ENCODE results near the gene SCO1.
A peak's percentile ranks its signal among the peaks of the same experiment; 100 is the strongest.
"Not testable (repeated sequence)": the region's sequence is repeated elsewhere in the genome, so short reads cannot be mapped to it uniquely, and the experiment has no call there.

Gene SCO1

DNA sequence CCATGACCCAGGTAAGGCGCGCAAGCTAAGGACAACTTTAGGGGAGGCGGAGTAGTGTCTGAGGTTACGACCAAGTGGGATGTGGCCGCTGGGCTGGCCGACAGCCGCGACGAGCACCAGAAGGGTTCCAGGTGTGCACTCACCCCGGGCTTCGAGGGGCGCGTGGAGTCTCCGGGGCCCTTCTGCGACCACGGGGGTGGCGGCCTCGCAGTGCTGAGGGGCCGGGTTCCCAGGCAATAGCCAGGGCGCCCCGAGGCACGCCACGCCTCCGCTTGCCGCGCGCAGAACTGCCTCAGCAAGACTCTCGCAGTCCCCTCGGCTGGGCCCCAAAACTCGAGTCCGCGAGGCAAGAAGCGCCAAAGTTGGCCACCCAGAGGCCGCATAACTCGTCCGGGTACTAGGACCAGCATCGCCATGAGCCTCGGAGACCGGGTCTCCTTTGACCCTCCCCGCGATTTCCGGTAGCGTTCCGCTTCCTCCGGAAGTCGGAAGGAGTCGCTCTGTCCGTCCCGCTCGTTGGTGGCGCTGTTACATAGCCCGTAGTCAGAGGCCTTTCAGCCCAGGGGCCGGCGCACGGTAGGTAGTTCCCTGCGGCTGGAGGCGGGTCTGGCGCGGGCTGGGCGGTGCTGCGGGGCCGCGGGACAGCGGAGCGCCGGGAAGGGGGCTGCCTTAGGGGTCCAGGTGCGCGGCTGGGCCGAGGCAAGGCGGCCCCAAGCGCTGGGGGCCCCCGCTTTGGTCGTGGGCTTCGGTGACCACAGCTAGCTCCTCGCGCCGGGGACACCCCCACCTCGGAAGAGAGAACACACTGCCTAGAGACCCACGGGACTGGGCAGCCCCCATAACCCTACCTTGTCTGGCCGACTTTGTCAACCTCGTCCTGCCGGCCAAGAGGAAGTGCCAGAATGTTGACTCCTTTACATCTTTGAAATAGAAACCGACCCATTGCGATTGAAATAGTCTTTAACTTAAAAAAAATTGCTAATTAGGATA lies at the start of gene SCO1, which contains the start of gene ADPRM:
Gene SCO1 (minus strand): TSS at position 442 of the 990 bp plus-strand sequence. CDS start 26 bp downstream, at position 416.
Gene ADPRM (plus strand): TSS at position 503 of the 990 bp plus-strand sequence. CDS start 7,333 bp downstream, outside the sequence.
- peak; percentile 87 for DNase-seq

DNA sequence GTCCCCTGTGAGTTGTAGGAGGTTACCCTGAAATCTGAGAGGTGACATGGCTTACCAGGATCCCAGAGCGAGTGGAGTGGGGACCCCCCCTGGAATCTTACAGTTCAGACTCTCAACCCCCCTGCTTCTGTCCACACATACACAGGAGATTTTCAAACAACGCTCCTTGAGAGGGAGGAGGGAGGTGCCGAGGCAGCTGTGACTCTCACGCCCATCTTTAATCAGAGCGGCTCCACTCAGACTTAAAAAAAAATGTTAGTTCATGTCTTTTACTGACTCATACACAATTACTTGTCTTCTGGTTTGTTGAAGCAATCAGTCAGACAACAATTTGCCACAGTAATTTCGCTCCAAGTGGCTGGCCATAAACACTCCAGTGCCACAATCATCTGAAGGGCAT lies 47.9 kb upstream of the SCO1 start:
- no peak for DNase-seq

DNA sequence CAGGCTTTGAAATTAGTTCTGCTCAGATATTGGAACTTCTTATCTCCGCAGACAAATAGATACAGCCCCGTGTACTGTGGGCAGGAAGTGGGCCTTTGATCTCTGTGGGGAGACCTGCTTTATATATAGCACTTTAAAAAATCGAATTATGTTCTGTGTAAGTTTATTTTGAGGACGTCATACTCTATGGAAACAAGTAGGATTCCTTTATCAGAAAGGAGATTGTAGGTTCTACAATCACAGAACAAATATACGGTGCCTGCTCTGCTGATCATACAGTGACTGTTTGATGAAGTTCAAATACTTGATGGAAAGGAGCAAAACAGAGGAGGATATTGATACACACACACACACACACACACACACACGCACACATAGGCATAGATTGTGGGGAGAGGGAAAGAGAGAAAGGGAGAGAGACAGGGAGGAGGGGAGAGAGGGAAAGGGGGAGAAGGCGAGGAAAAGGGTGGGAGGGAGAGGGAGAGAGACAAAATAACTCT lies 47.2 kb upstream of the SCO1 start:
- no peak for DNase-seq

DNA sequence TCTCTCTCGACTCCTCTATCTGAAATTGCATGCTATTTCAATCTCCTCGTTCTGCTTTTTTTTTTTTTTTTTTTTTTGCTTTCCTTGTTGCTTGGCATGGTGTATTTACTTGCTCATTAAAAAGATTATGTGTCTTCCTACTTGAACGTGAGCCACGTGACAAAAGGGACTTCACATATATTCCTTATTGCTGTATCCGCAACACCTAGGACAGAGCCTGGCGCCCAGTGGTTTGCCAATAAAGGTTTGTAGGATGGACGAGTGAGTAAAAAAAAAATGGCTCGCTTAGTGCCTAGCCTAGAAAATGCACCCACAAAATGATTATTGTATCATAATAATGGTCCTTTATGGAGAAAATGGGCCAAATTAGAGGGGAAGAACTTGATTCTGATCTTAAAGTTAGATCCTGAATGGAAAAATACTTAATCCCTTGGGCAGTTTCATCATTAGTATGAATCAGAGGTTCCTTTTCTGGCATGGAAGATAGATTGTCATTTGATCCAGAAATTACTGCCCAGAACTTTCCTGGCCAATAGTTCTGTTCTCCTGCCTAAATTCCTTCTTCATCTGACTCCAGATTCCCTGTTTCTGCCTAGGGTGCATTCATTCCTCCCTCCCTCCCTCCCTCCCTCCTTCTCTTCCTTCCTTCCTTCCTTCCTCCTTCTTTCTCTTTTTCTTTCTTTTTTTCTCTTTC lies 46.1 kb upstream of the SCO1 start:
- no peak for DNase-seq

DNA sequence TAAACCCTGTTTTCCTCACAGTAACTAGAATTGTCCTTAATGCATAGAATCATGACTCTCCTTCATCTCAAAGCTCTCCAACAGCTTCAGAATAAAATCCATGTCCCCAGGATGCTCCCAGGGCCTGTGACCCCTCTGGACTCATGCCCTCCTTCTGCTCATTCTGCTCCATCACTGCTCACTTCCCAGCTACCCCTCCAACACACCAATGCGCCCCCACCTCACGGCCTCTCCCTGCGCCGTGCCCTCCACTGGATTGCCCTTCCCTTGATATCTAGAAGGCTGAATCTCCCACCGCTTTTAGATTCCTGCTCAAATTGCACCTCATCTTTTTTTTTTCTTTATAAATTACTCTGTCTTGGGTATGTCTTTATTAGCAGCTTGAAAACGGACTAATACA lies 45.1 kb upstream of the SCO1 start:
- no peak for DNase-seq

DNA sequence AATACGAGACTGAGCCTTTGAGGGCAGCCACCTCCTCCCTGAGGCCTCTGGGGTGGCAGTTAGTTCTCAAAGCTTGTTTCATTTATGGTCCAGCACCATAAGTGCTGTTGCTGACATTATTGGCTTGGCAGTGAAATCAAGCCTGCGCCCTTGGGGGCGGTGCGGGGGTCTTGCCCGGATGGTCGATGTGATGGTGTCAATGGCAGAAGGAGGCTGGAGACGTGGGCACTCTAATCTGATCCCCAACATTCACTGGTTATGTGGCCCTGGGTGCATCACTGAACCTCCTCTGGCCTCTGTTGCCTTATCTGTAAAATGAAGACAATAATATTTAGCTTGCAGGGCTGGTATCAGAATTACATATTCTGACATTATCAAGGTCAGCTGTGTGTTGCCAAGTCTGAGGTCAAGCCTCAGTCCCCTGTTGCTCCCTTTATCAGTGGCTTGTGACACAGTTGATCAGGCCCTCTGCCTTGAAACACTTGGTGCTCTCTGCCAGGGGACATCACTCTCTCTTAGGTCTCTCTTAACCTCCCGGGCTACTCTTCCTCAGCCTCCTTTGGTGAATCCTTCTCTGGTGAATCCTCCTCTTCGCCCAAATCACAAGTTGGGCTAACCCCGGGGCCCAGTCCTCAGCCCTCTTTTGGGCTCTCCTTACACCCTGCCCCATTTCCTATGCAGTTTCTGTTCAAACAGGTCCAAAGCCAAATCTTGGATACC lies 44.2 kb upstream of the SCO1 start:
- no peak for DNase-seq

DNA sequence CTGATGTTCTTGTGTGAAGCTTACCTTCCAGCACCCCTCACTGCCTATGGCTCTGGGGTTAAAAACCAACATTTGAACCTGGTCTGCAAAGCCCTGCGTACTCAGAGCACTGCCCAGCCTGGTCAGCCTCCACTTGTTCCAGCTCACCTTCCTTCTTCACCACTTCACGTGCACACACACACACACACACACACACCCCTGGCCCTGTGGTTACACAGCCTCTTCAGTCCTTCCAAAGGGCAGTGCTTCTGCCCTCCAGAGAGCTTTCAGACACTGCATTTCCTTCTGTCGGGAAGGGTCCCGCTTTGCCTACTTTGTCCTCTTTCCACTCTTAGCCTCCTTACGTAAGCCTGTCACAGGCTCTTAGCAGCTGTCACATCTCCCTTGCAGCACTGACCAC lies 42.1 kb upstream of the SCO1 start:
- DNase-seq: no peak

DNA sequence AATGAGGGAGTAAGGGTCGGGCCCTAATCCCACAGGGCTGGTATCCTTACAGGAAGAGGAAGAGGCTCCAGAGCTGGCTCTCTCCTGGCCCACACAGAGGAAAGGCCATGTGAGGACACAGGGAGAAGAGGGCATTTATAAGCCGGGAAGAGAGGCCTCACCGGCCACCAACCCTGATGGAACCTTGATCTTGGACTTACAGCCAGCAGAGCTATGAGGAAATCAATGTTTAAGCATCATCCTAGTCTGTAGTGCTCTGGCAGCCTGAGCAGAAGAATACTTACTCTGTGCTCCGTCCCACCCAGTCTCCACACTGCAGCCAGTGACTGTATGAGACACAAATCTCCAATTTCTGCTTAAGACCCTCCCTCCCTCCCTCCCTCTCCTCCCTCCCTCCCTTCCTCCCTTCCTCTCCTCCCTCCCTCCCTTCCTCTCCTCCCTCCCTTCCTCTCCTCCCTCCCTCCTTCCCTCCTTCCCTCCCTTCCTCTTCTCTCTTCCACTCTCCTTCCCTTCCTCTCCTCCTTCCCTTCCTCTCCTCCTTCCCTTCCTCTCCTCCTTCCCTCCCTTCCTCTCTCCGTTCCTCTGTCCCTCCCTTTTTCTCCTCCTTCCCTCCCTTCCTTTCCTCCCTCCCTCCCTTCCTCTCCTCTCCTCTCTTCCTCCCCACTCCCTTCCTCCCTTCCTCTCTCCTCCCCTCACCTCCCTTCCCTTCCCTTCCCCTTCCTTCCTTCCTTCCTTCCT lies 41.4 kb upstream of the SCO1 start:
- DNase-seq: no peak

DNA sequence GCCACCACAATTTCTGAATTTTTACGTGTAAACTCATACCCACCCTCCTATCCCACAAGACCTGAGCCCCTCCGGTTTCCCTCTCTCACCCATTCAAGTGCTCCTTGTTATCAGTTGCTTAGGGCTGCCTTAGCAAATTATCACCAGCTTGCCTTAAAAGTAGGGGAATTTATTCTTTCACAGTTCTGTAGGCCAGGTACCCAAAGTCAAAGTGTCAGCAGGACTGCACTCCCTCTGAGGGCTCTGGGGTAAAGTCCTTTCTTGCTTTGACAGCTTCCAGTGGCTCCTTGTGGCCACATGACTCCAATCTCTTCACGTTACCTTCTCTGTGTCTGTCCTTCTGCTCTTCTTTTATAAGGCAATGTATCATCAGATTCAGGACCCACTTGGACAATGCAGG lies 40.4 kb upstream of the SCO1 start:
- no peak for DNase-seq

DNA sequence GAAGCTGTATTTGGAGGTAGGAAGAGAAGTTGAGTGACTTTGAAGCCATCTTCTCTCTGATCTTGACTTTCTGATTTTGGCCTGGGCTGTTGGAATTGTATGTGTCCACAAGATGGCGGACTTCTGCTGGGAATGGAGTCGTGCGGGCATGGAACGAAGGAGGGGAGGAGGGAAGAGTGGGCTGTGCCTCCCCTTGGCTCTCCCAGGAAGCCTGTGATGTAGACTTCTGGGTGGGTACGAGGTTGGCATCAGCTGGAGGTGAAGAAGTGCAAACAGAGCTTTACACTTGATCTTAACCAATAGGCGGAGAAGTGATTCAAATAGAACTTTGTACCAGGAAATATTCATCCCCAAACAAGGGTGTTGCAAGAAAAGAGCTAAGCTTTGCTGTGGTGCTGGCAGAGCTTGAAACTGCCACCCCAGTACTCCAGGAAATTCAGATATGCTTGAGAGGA lies 39.9 kb upstream of the SCO1 start:
- peak; percentile 31 for DNase-seq

DNA sequence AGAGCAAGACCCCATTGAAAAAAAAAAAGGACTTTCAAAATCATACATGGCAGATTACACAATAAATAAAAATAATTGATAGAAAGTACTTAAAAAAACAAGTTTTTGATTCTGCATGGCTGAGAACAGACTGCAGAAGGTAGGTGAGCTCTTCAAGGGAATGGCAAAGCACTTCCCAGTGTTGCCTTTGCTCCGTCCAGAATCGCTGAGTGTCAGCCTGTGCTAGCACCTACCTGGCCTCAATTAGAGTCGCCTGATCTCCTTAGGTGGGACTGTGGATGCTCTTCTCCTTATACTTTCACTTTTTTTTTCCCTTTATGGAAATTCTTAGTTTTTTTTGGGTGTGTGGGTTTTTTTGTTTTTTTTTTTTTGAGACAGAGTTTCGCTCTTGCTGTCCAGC lies 38.5 kb upstream of the SCO1 start:
- DNase-seq: no peak

DNA sequence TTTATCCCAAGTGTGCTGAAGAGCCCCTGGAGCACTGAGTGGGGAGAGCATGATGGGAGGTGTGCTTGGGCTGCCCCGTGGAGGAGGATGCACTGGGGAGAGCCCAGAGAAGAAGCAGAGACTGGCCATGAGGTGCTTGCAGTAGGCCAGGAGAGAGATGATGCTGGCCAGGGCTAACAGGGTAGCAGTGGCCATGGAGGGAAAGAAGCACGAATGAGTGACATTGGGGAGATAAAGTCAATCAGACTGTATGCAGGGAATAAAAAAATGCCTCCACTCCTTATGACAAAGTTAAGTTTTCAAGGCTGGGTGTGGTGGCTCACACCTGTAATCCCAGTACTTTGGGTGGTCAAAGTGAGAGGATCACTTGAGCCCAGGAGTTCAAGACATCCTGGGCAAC lies 37.9 kb upstream of the SCO1 start:
- no peak for DNase-seq

DNA sequence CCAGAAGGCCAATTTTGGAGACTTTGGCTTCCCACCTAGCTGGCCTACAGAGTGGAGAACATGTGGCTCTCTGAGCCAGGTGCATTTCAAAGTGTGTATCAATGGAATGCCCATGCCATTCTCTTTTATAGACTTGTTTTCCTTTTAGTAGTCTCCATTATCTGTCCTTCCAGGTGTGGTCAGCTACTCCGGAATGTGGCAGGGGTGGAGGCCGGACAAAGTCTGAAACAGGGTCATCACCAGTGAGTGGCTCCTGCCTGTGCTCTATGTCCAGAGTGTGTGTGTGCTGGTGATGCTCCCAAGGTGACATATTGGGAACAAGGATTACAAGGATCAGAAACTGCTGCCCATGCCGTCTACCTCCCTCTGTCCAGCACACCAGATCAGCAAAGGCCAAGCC lies 36.3 kb upstream of the SCO1 start:
- no peak for DNase-seq

DNA sequence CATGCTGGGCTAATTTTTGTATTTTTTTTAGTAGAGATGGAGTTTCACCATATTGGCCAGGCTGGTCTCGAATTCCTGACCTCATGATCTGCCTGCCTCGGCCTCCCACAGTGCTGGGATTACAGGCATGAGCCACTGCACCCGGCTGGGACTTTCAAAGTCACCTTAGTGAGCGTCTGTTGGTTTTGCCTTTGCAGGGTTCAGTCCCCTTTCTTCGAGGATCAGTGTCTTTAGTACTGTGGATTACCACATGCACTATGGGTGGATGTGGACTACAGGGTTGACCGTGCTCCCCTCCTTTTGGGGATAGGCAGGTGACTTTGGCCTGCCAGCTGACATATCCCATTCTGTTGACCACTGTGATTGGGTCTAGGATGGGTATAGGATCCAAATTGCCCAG lies 34.8 kb upstream of the SCO1 start:
- not testable (repeated sequence) for DNase-seq

DNA sequence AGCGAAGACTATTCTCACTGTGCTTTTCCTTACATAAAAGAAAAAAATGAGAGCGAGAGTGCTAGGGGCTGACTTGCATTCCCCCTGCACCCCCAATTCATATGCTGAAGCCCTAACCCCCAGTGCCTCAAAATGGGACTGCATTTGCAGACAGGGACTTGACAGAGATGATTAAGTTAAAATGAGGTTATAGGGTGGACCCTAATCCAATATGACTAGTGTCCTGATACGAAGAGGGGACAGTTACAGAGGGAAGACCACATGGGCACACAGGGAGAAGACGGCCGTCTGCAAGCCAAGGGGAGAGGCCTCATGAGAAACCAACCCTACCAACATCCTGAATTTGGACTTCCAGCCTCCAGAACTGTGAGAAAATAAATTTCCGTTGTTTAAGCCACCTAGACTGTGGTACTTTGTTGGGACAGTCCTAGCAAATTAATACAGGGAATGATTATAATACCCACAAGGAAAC lies 34.1 kb upstream of the SCO1 start:
- no peak for DNase-seq

DNA sequence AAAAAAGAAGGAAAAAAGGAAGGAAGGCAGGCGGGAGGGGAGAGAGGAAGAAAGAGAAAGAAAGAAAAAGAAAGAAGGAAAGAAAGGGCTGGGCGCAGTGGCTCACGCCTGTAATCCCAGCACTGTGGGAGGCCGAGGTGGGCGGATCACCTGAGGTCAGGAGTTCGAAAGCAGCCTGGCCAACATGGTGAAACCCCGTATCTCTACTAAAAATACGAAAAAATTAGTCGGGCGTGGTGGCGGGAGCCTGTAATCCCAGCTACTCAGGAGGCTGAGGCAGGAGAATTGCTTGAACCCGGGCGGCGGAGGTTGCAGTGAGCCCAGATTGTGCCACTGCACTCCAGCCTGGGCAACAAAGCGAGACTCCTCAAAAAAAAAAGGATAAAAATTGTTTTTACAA lies 32.9 kb upstream of the SCO1 start:
- not testable (repeated sequence) for DNase-seq

DNA sequence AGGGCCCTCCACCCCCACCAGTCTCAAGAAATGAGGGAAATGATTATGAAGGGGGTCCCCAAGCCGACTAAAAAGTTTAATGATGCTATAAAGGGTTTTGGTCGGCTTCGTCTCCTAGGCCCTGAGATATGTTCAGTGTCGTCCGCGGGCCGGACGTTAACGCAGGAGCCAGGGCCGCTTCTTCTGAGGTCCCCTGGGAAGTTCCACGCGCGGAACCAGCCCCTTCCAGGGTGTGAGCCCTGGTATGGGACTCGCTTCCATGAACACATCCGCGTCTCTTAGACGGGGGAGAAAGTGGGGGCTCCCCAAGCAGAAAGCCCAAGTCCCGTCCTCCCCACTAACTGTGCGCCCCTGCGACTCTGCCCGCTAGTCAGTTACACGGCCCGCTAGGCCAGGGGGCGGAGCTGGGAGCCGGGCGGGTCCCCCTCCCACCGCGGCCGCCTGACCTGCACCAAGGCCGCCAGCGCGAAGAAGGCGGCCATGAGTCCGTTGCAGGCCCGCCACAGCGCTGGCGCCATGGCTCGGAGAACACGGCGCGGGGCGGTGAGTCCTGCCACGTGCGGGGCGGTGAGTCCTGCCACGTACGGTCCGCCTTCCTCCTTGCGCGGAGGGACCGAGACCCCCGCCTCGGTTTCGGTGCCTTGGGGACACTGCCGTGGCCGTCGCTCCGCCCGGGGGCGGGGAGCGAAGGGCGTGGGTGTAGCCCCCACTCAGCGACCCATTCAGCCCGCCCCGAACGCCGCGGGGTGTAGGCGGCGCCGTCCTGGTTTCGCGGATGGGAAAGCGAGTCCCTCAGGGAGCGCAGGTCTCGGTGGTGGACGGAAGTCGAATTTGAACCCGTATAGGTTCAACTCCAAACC lies 32.2 kb upstream of the SCO1 start, which contains the start of gene TMEM220:
Gene TMEM220 (minus strand): TSS at position 690 of the 860 bp plus-strand sequence. CDS start 172 bp downstream, at position 518.
- peak; percentile 58 for DNase-seq

DNA sequence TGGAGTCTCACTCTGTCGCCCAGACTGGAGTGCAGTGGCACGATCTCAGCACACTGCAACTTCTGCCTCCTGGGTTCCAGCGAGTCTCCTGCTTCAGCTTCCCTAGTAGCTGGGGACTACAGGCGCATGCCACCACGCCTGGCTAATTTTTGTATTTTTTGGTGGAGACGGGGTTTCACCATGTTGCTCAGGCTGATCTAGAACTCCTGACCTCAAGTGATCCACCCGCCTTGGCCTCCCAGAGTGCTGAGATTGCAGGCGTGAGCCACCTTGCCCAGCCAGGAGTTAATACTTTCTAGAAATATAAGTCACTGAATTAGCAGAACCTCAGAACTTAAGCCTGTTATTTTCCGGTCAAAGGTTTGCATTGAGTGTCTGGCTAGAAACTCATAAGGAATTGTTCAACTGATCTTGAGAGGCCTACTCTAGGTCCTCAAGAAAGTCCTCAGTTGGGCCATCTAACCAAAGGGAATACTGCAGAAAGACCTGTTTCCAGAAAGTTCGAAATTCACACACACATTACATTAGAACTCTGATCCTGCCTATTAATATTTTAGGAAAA lies 31.1 kb upstream of the SCO1 start:
- no peak for DNase-seq

DNA sequence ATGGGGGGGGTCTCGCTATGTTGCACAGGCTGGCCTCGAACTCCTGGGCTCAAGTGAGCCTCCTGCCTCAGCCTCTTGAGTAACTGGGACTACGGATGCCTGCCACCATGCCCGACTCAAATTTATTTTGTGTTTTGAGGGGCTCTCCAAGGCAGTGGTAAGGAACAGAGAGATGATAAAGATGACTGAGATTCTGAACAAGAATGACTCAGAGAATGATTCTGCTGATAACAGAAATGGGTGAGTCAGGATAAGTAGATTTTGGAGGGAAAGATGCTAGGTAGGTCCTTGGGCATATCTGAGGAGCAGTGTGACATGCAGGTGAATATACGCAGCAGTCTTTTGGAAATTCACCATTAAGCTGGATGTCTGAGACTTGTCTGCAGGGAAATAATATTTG lies 29.9 kb upstream of the SCO1 start:
- no peak for DNase-seq

DNA sequence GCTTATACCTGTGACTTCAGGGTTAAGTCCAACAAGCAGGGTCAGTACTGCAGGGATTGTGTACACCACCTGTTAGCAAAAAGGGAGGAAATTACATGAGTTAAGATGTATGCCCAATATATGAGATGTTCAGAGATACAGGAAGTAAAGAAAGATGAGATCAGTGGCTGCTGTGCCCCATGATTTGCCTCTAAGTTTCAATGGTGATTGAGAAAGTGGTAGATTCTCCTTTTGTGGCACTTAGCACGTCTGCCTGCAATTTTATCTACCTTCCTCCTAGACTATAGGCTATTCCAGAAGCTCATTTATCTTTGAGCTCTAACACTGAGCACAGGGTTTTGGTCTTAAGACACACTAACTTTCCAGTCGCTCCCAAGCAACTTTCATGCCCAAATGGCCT lies 28.9 kb upstream of the SCO1 start:
- no peak for DNase-seq

DNA sequence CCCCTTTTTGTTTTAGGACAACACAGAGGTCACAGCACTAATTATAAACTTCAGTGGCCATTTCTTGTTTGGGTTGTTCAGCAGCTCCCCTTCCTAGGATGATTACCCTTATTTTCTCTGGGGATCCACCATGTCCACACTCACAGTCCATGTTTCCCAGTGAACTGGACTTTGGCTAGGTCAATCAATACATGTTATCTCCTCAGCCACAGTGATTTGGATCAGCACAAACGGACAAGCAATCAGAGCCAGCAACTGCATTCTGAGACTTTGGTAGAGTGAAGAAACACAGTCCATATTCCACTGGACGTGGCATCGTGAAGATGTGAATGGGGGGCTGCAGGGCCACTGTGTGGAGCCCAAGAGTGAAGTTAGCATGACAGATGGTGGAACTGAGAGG lies 27.9 kb upstream of the SCO1 start:
- no peak for DNase-seq

Measured in activated T-cell treated with anti-CD3 and anti-CD28 coated beads, Interleukin-2, amount 50 U/mL, for 1 hour (primary cell).